Activated CD4-positive, alpha-beta T cell treated with anti-CD3 and anti-CD28 coated beads, Interleukin-2, amount 10 ng/mL, durations not matched to agents 24 days and 14 days (primary cell): Measurements from ENCODE around the gene LPCAT1. TPM values are rescaled to one million over a fixed set of nuclear protein-coding genes. Genes with fewer than 3 reads are reported as not detected.
"Not testable (repeated sequence)": the region's sequence is repeated elsewhere in the genome, so short reads cannot be mapped to it uniquely, and the experiment has no call there.

Experiments
- DNase-seq: peaks from one replicate; pipeline ENCODE4 v3.0.0; 2022
- H3K27ac Mint-ChIP-seq: one replicate; pipeline ENCODE4 v1.8.0; 2022; ENCODE audit warnings: mild to moderate bottlenecking, mixed read lengths
- H3K27me3 Mint-ChIP-seq: one replicate; pipeline ENCODE4 v1.8.0; 2022; ENCODE audit warnings: mixed read lengths
- H3K36me3 Mint-ChIP-seq: one replicate; pipeline ENCODE4 v1.8.0; 2022; ENCODE audit warnings: low read depth, mild to moderate bottlenecking, mixed read lengths
- H3K4me1 Mint-ChIP-seq: one replicate; pipeline ENCODE4 v1.8.0; 2021; ENCODE audit warnings: mixed read lengths
- H3K4me3 Mint-ChIP-seq: one replicate; pipeline ENCODE4 v1.8.0; 2022; ENCODE audit warnings: mild to moderate bottlenecking, moderate library complexity, mixed read lengths
- H3K9me3 Mint-ChIP-seq: one replicate; pipeline ENCODE4 v1.8.0; 2021; ENCODE audit warnings: mixed read lengths
- intact Hi-C: fragments of 100-400 bp; cut with micrococcal nuclease; formaldehyde crosslinking; loops from one replicate; pipeline ENCODE4 v1.15.1; 2023
- total RNA-seq: library from RNA; stranded (reverse); gene quantifications from 2 replicates; pipeline ENCODE4 v1.2.3, GENCODE V29; 2022

The LPCAT1 gene
- total RNA-seq, 1 donor from 2014 or later: 93.2 TPM

DNA sequence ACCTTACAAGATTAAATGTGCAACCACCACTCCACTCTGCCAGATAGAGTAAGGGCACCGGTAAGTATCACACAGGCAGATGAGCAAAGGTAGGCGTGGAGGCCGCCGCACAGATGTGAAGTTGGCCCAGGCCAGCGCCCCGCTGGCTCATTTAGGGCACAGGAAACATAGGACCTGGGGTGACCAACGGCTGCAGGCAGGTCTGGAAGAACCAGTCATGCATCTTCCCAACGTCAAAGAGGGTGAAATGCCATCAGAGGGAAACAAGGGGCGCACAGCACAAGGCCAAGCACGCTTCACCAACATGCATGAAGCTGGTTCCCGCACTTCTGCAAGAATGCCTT lies 46.8 kb downstream of the LPCAT1 start:
- DNase-seq: no peak
- Mint-ChIP-seq H3K4me3 (no peak overlapping the region), H3K27ac (no peak overlapping the region), H3K27me3 (no peaks in the 10 kb centered on the region), H3K36me3 (peaks cover 24% of the 10 kb centered on the region), H3K9me3 (no peaks in the 10 kb centered on the region), H3K4me1 (no peaks in the 10 kb centered on the region)
- intact Hi-C loops: no loop called here

- Mint-ChIP-seq H3K36me3 (peaks cover 28% of the 10 kb centered on the region), H3K9me3 (no peaks in the 10 kb centered on the region), H3K4me1 (no peaks in the 10 kb centered on the region), H3K4me3 (no peak overlapping the region), H3K27me3 (no peaks in the 10 kb centered on the region), H3K27ac (no peak overlapping the region)
- no peak for DNase-seq
- intact Hi-C loops: no loop called here
Measured at GRCh38 chr5:1476181-1476966, 47.4 kb downstream of the LPCAT1 start.

DNA sequence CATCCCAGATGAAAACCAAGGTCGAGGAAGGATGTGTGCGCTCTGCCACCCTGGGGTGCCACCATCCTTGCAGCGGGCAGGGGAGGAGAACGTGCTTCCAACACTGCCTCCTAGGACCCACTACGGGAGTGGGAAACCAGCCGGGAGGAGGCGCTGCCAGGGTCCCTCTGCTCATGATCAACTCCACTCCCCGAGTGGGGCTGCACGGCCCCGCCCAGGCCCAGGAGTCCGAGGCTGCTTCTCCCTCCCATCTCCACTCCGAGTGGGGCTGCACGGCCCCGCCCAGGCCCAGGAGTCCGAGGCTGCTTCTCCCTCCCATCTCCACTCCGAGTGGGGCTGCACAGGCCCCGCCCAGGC lies 48.2 kb downstream of the LPCAT1 start:
- H3K27ac Mint-ChIP-seq, DNase-seq, H3K27me3 Mint-ChIP-seq, H3K9me3 Mint-ChIP-seq, H3K4me1 Mint-ChIP-seq, intact Hi-C loops, H3K4me3 Mint-ChIP-seq: not testable (repeated sequence)
- H3K36me3 Mint-ChIP-seq: peaks cover 29% of the 10 kb centered on the region

GRCh38 chr5:1474866-1475543 lies 48.8 kb downstream of the LPCAT1 start:
- intact Hi-C loops: no loop called here
- no peaks in the 10 kb centered on the region for H3K4me1 Mint-ChIP-seq
- H3K4me3 Mint-ChIP-seq: no peak overlapping the region
- H3K36me3 Mint-ChIP-seq: peaks cover 25% of the 10 kb centered on the region
- H3K27ac Mint-ChIP-seq: no peak overlapping the region
- DNase-seq: no peak
- H3K27me3 Mint-ChIP-seq: no peaks in the 10 kb centered on the region
- no peaks in the 10 kb centered on the region for H3K9me3 Mint-ChIP-seq

- no peaks in the 10 kb centered on the region for H3K27me3 Mint-ChIP-seq
- DNase-seq: no peak
- H3K27ac Mint-ChIP-seq: no peak overlapping the region
- no peak overlapping the region for H3K4me3 Mint-ChIP-seq
- peaks cover 25% of the 10 kb centered on the region for H3K36me3 Mint-ChIP-seq
- no peaks in the 10 kb centered on the region for H3K4me1 Mint-ChIP-seq
- H3K9me3 Mint-ChIP-seq: no peaks in the 10 kb centered on the region
- intact Hi-C loops: no loop called here
Measured at GRCh38 chr5:1474183-1474839, 49.4 kb downstream of the LPCAT1 start.

DNA sequence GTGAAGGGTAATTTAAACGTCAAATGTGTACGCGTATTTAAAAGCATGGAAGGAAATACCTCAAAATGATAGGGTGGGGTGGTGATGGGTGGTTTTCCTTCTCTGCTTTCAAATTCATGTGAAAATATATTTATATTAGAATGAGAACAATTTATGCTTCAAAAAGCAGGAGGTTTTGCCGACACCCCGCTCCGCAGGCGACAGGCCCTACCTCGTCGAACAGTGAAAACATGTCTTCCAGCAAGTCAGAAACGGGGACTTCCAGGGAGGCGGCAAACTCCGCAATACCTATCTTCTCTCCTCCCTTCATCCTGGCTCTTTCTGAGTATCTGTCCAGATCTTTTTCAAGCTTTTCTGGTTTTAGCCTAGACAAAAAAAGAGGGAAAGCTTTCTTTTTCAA lies 50.0 kb downstream of the LPCAT1 start:
- no peak for DNase-seq
- Mint-ChIP-seq H3K27ac (no peak overlapping the region), H3K4me1 (no peaks in the 10 kb centered on the region), H3K9me3 (no peaks in the 10 kb centered on the region), H3K27me3 (no peaks in the 10 kb centered on the region), H3K36me3 (peaks cover 25% of the 10 kb centered on the region), H3K4me3 (no peak overlapping the region)
- intact Hi-C loops: no loop called here

GRCh38 chr5:1472964-1473628 lies 50.7 kb downstream of the LPCAT1 start:
- H3K36me3 Mint-ChIP-seq: peaks cover 25% of the 10 kb centered on the region
- no peak for DNase-seq
- no peak overlapping the region for H3K27ac Mint-ChIP-seq

GRCh38 chr5:1471997-1472963 lies 51.5 kb downstream of the LPCAT1 start:
- H3K9me3 Mint-ChIP-seq: no peaks in the 10 kb centered on the region
- no peak for DNase-seq
- intact Hi-C loops: no loop called here

More at GRCh38 chr5:1472964-1473628, 50.7 kb downstream of the LPCAT1 start:
- H3K4me1 Mint-ChIP-seq: no peaks in the 10 kb centered on the region
- no peaks in the 10 kb centered on the region for H3K27me3 Mint-ChIP-seq
- no peaks in the 10 kb centered on the region for H3K9me3 Mint-ChIP-seq
- H3K4me3 Mint-ChIP-seq: no peak overlapping the region
- intact Hi-C loops: no loop called here

DNA sequence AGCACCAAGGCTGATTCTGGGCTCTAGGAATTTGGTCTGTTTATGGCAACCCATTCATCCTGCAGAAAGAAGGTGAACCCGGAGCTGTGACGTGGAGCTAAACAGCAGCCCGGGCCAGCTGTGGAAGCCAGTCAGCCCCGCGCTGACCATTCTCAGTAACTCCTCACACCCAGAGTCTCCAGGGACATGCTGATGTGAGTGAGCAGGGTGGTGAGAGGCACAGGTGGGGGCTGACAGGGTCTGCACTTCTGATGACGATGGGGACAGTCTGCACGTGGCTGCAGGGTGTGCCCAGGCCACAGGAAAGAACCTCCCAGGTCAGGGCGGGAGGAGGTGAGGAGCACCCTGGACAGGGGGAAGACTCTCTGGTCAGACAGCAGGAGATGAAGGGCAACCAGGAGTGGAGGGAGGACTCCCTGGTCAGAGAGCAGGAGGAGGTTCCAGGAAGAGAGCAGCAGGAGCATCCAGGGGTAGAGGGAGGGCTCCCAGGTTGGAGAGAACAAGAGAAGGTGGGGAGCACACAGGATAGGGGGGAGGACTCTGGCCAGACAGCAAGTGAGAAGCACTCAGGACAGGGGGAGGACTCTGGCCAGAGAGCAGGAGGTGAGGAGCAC lies 52.4 kb downstream of the LPCAT1 start:
- no peaks in the 10 kb centered on the region for H3K27me3 Mint-ChIP-seq
- H3K4me3 Mint-ChIP-seq: no peak overlapping the region
- no peak for DNase-seq
- H3K4me1 Mint-ChIP-seq: no peaks in the 10 kb centered on the region
- H3K27ac Mint-ChIP-seq: no peak overlapping the region
- H3K36me3 Mint-ChIP-seq: peaks cover 25% of the 10 kb centered on the region
- intact Hi-C loops: no loop called here
- no peaks in the 10 kb centered on the region for H3K9me3 Mint-ChIP-seq

More at GRCh38 chr5:1471997-1472963, 51.5 kb downstream of the LPCAT1 start:
- no peaks in the 10 kb centered on the region for H3K27me3 Mint-ChIP-seq
- H3K27ac Mint-ChIP-seq: no peak overlapping the region
- peaks cover 29% of the 10 kb centered on the region for H3K36me3 Mint-ChIP-seq
- no peak overlapping the region for H3K4me3 Mint-ChIP-seq
- no peaks in the 10 kb centered on the region for H3K4me1 Mint-ChIP-seq

DNA sequence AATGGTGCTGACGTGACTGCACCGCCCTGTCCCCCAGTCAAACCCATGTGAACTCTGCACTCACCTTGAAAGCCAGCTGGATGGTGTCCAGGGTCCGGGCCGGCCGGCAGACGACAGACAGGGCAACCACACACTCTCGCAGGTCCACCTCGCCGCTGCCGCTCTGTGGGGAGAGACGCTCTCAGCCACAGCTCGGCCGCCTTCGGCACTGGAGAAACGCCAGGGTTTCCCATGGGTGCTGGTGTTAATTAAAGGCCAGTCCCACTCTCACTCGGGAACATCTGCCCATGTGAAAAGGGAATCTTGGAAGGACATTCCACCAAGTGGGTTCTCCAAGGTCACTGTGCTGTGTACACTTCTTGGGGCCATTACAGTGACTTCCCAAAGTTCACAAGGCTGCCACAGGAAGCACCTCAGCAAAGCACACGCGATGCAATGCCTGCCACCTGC lies 53.0 kb downstream of the LPCAT1 start:
- Mint-ChIP-seq H3K27ac (no peak overlapping the region), H3K27me3 (no peaks in the 10 kb centered on the region), H3K4me3 (no peak overlapping the region), H3K9me3 (no peaks in the 10 kb centered on the region), H3K36me3 (peaks cover 31% of the 10 kb centered on the region), H3K4me1 (no peaks in the 10 kb centered on the region)
- no peak for DNase-seq
- intact Hi-C loops: no loop called here

GRCh38 chr5:1468629-1469527 lies 54.9 kb downstream of the LPCAT1 start:
- no peak for DNase-seq

GRCh38 chr5:1468247-1468612 lies 55.5 kb downstream of the LPCAT1 start:
- Mint-ChIP-seq H3K27ac (no peak overlapping the region), H3K36me3 (peaks cover 52% of the 10 kb centered on the region), H3K9me3 (peaks cover 4% of the 10 kb centered on the region), H3K4me1 (no peaks in the 10 kb centered on the region), H3K4me3 (no peak overlapping the region), H3K27me3 (no peaks in the 10 kb centered on the region)
- intact Hi-C loops: no loop called here
- no peak for DNase-seq

More at GRCh38 chr5:1468629-1469527, 54.9 kb downstream of the LPCAT1 start:
- peaks cover 48% of the 10 kb centered on the region for H3K36me3 Mint-ChIP-seq
- H3K27ac Mint-ChIP-seq: no peak overlapping the region
- peaks cover 4% of the 10 kb centered on the region for H3K9me3 Mint-ChIP-seq
- no peaks in the 10 kb centered on the region for H3K4me1 Mint-ChIP-seq
- H3K27me3 Mint-ChIP-seq: no peaks in the 10 kb centered on the region
- intact Hi-C loops: no loop called here
- no peak overlapping the region for H3K4me3 Mint-ChIP-seq
